SJSA1 (cell line): ENCODE data around the gene RPE65. TPM values are rescaled to one million over a fixed set of nuclear protein-coding genes. Genes with fewer than 3 reads are reported as not detected.

Experiments used
- total RNA-seq: library from RNA; depleted of rRNA; stranded (reverse); fragments of >200 nt; shearing (Covaris generic); gene quantifications from 2 replicates; pipeline ENCODE4 v1.2.3, GENCODE V29; 2014; rRNA removed

RPE65 gene
- total RNA-seq, 1 experiment from 2014 or later: not detected

Other genes with a start within 250 kb of the RPE65 start
- 18.6 and 26.7 TPM in 2 replicates for gene WLS, start 217.4 kb downstream of the RPE65 start, total RNA-seq
- gene DEPDC1, start 47.1 kb upstream of the RPE65 start, total RNA-seq: 49.5 and 75.1 TPM in 2 replicates